GM23248 (cell line): Measurements from ENCODE around the gene FBXO24. TPM values are rescaled to one million over a fixed set of nuclear protein-coding genes. Genes with fewer than 3 reads are reported as not detected.

Experiments
- DNase-seq: peaks from one replicate; pipeline ENCODE4 v3.0.0-alpha.2; 2015
- H2AFZ ChIP-seq: fragments of 200-600 bp; sonication (generic); 2 replicates; pipeline ENCODE4 v1.6.1; 2016; ENCODE audit warnings: antibody characterized with exemption
- H3F3A ChIP-seq: fragments of 200-600 bp; sonication (generic); 2 replicates; pipeline ENCODE4 v1.6.1; 2016; ENCODE audit warnings: mild to moderate bottlenecking, antibody characterized with exemption, mixed run types; ENCODE audit not compliant: insufficient read depth
- H3K27ac ChIP-seq: fragments of 200-600 bp; sonication (generic); 2 replicates; pipeline ENCODE4 v1.5.1; 2016; ENCODE audit warnings: mild to moderate bottlenecking
- H3K27me3 ChIP-seq: fragments of 200-600 bp; sonication (generic); replicated peaks from 2 replicates; pipeline ENCODE4 v1.6.1; 2016; ENCODE audit warnings: mild to moderate bottlenecking; ENCODE audit not compliant: insufficient read depth
- H3K36me3 ChIP-seq: fragments of 200-600 bp; sonication (generic); 2 replicates; pipeline ENCODE4 v1.6.1; 2016; ENCODE audit warnings: low read depth, mild to moderate bottlenecking
- H3K4me1 ChIP-seq: fragments of 200-600 bp; sonication (generic); 2 replicates; pipeline ENCODE4 v1.6.1; 2016; ENCODE audit warnings: mild to moderate bottlenecking; ENCODE audit not compliant: insufficient read depth
- H3K4me2 ChIP-seq: fragments of 200-600 bp; sonication (generic); one replicate; pipeline ENCODE4 v1.6.1; 2016; ENCODE audit warnings: mild to moderate bottlenecking; ENCODE audit not compliant: unreplicated experiment
- H3K4me3 ChIP-seq: fragments of 200-600 bp; sonication (generic); 2 replicates; pipeline ENCODE4 v1.5.1; 2016; ENCODE audit warnings: mild to moderate bottlenecking
- H3K79me2 ChIP-seq: fragments of 200-600 bp; sonication (generic); 2 replicates; pipeline ENCODE4 v1.6.1; 2016; ENCODE audit warnings: mild to moderate bottlenecking; ENCODE audit not compliant: insufficient read depth
- H3K9ac ChIP-seq: fragments of 200-600 bp; sonication (generic); 2 replicates; pipeline ENCODE4 v1.6.1; 2016; ENCODE audit warnings: mild to moderate bottlenecking
- H3K9me2 ChIP-seq: fragments of 200-600 bp; sonication (generic); 2 replicates; pipeline ENCODE4 v1.6.1; 2016; ENCODE audit warnings: mixed run types, mild to moderate bottlenecking, moderate library complexity; ENCODE audit not compliant: insufficient read depth
- H3K9me3 ChIP-seq: fragments of 200-600 bp; sonication (generic); one replicate; pipeline ENCODE4 v1.6.1; 2017; ENCODE audit warnings: low read depth
- H4K20me1 ChIP-seq: fragments of 200-600 bp; sonication (generic); 2 replicates; pipeline ENCODE4 v1.6.0; 2016; ENCODE audit not compliant: insufficient read depth
- EZH2 ChIP-seq: fragments of 200-600 bp; sonication (generic); IDR thresholded peaks from 2 replicates; pipeline ENCODE4 v1.6.1; 2018; ENCODE audit warnings: antibody characterized with exemption, mild to moderate bottlenecking; ENCODE audit not compliant: insufficient read depth, poor library complexity, severe bottlenecking
- EZH2phosphoT487 ChIP-seq: fragments of 200-600 bp; sonication (generic); IDR thresholded peaks from 2 replicates; pipeline ENCODE4 v1.6.1; 2018; ENCODE audit warnings: antibody characterized with exemption, moderate library complexity, mild to moderate bottlenecking, low read depth; ENCODE audit not compliant: insufficient read depth
- WGBS, 2 experiments: methylation state at CpG; one replicate each; pipeline ENCODE4 v1.1.6; 2015 to 2017; ENCODE audit warnings: low lambda C conversion rate in 2 of 2, low coverage in 1 of 2; ENCODE audit errors: missing lambda C conversion rate in 2 of 2; 5-methylcytosine and 5-hydroxymethylcytosine counted together
- in situ Hi-C: fragments of 300-500 bp; cut with MboI; formaldehyde crosslinking; loops from 2 replicates; pipeline ENCODE4 v1.15.0; 2020
- polyA plus RNA-seq: library from polyadenylated mRNA; unstranded; fragments of >200 nt; fragmentation: Nextera tagmentation; extraction: Ambion mirVana; gene quantifications from 2 replicates; pipeline ENCODE4 v1.2.1, GENCODE V29; 2016
- total RNA-seq: library from RNA; depleted of rRNA; stranded (reverse); fragments of >200 nt; shearing (Covaris generic); gene quantifications from 2 replicates; pipeline ENCODE4 v1.2.3, GENCODE V29; 2014

Gene FBXO24
- total and polyA plus RNA-seq, 2 experiments from 2014 or later: 0.11 to 0.43 TPM

- in situ Hi-C loops: no loop called here
- TF ChIP-seq EZH2phosphoT487 (no peak), EZH2 (no peak)
- Histone ChIP-seq H3K79me2 (no peaks in the 10 kb centered on the region), H3K27ac (no peak overlapping the region), H3K36me3 (no peaks in the 10 kb centered on the region; the same call in 1 of the 2 replicates), H3K4me3 (no peak overlapping the region), H3K9me3 (no peaks in the 10 kb centered on the region), H3K9ac (no peak overlapping the region), H3K27me3 (no peaks in the 10 kb centered on the region; the same call in 1 of the 2 replicates), H2AFZ (no peak overlapping the region), H3K9me2 (no peaks in the 10 kb centered on the region), H3F3A (no peaks in the 10 kb centered on the region), H3K4me2 (no peak overlapping the region), H3K4me1 (no peaks in the 10 kb centered on the region), H4K20me1 (no peaks in the 10 kb centered on the region)
- no peak for DNase-seq
- 89 to 94% methylated on average over 12 to 14 of the region's 14 CpGs for WGBS, 2 experiments
Observed at GRCh38 chr7:100575206-100575631, 10.9 kb upstream of the FBXO24 start.

- WGBS, 2 experiments: 87 to 88% methylated on average over 16 to 17 of the region's 17 CpGs
- Histone ChIP-seq H3K4me1 (no peaks in the 10 kb centered on the region), H3K27me3 (no peaks in the 10 kb centered on the region), H3K4me3 (no peak overlapping the region), H3K9ac (no peak overlapping the region), H3K36me3 (no peaks in the 10 kb centered on the region; the same call in 1 of the 2 replicates), H3F3A (no peaks in the 10 kb centered on the region), H3K79me2 (no peaks in the 10 kb centered on the region), H3K9me3 (no peaks in the 10 kb centered on the region), H3K4me2 (no peak overlapping the region), H4K20me1 (no peaks in the 10 kb centered on the region; the same call in 1 of the 2 replicates), H3K9me2 (no peaks in the 10 kb centered on the region), H3K27ac (no peak overlapping the region), H2AFZ (no peak overlapping the region)
- TF ChIP-seq EZH2phosphoT487: no peak
- no peak for TF ChIP-seq EZH2
- DNase-seq: no peak
- in situ Hi-C loops: no loop called here
Observed at GRCh38 chr7:100575746-100576383, 10.3 kb upstream of the FBXO24 start.

- H3K9me3 ChIP-seq: no peaks in the 10 kb centered on the region
- no peak overlapping the region for H2AFZ ChIP-seq
- H3K9ac ChIP-seq: no peak overlapping the region
- no peaks in the 10 kb centered on the region for H3F3A ChIP-seq
- no peak for TF ChIP-seq EZH2
- H3K36me3 ChIP-seq: peaks cover 3% of the 10 kb centered on the region; the same call in 1 of the 2 replicates
- no peaks in the 10 kb centered on the region; the same call in 1 of the 2 replicates for H4K20me1 ChIP-seq
- no peak overlapping the region for H3K4me2 ChIP-seq
- H3K9me2 ChIP-seq: no peaks in the 10 kb centered on the region
- no peaks in the 10 kb centered on the region for H3K4me1 ChIP-seq
- H3K27me3 ChIP-seq: no peaks in the 10 kb centered on the region
- 82 to 95% methylated on average over 9 to 12 of the region's 13 CpGs for WGBS, 2 experiments
- DNase-seq: no peak
- H3K27ac ChIP-seq: no peak overlapping the region
- H3K4me3 ChIP-seq: no peak overlapping the region
- in situ Hi-C loops: no loop called here
- no peaks in the 10 kb centered on the region for H3K79me2 ChIP-seq
Observed at GRCh38 chr7:100576384-100576993, 9.6 kb upstream of the FBXO24 start.

DNA sequence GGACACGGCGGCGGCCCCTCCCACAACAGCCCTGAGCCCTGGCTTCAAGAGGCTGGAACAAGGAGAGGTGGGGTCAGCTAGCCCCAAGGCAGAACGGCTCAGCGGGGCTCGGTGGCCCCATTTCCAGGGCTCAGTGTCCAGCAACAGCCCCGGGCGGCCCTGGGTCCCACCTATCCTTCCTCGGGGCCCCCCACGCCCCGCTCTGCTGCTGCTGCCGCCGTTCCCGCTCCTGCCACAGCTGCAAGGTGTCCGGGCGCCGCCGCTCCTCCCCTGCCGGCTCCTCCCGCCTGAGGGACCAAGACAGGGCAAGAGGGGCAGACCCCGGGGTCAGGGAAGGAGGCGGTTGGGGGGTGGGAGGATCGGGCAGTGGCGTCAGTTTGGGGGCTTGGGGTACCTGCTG lies 9.0 kb upstream of the FBXO24 start:
- DNase-seq: no peak
- H3K4me1 ChIP-seq: no peaks in the 10 kb centered on the region
- H3K4me3 ChIP-seq: no peak overlapping the region
- no peaks in the 10 kb centered on the region for H3F3A ChIP-seq
- no peak overlapping the region for H3K27ac ChIP-seq
- H4K20me1 ChIP-seq: no peaks in the 10 kb centered on the region; the same call in 1 of the 2 replicates
- H3K79me2 ChIP-seq: no peaks in the 10 kb centered on the region
- no peak overlapping the region for H3K4me2 ChIP-seq
- no peak overlapping the region for H2AFZ ChIP-seq
- H3K9me2 ChIP-seq: no peaks in the 10 kb centered on the region
- no peaks in the 10 kb centered on the region for H3K9me3 ChIP-seq
- in situ Hi-C loops: no loop called here
- TF ChIP-seq EZH2: no peak
- TF ChIP-seq EZH2phosphoT487: no peak
- H3K36me3 ChIP-seq: peaks cover 3% of the 10 kb centered on the region; the same call in 1 of the 2 replicates
- H3K9ac ChIP-seq: no peak overlapping the region
- WGBS, 2 experiments: 96 to 98% methylated on average over 8 to 24 of the region's 24 CpGs
- no peaks in the 10 kb centered on the region for H3K27me3 ChIP-seq
